ENCODE measurements around the gene MAP2K1.
"Not testable (repeated sequence)": the region's sequence is repeated elsewhere in the genome, so short reads cannot be mapped to it uniquely, and the experiment has no call there.

Gene MAP2K1

GRCh38 chr15:66387163-66388042 is 691 bp downstream of the MAP2K1 start:
- Mint-ChIP-seq H3K27me3 (no peaks in the 10 kb centered on the region), H3K9me3 (no peaks in the 10 kb centered on the region), H3K36me3 (ENCODE audit: low read depth) (peaks cover 50% of the 10 kb centered on the region), H3K4me3 (peak overlapping the region; percentile 96), H3K4me1 (ENCODE audit: low read depth) (peaks cover 62% of the 10 kb centered on the region), H3K27ac (peak overlapping the region; percentile 87)

GRCh38 chr15:66388043-66388363 is 1.3 kb downstream of the MAP2K1 start:
- peak overlapping the region; percentile 96 for H3K4me3 Mint-ChIP-seq
- H3K9me3 Mint-ChIP-seq = no peaks in the 10 kb centered on the region
- H3K4me1 Mint-ChIP-seq (ENCODE audit: low read depth) = peaks cover 67% of the 10 kb centered on the region
- no peaks in the 10 kb centered on the region for H3K27me3 Mint-ChIP-seq
- H3K27ac Mint-ChIP-seq = peak overlapping the region; percentile 87
- H3K36me3 Mint-ChIP-seq (ENCODE audit: low read depth) = peaks cover 50% of the 10 kb centered on the region

GRCh38 chr15:66388576-66388975 is 1.9 kb downstream of the MAP2K1 start:
- Mint-ChIP-seq H3K27ac (peak overlapping the region; percentile 42), H3K36me3 (ENCODE audit: low read depth) (peaks cover 53% of the 10 kb centered on the region), H3K27me3 (no peaks in the 10 kb centered on the region), H3K4me3 (peak overlapping the region; percentile 96), H3K4me1 (ENCODE audit: low read depth) (peaks cover 73% of the 10 kb centered on the region), H3K9me3 (no peaks in the 10 kb centered on the region)

GRCh38 chr15:66389098-66389858 is 2.6 kb downstream of the MAP2K1 start:
- Mint-ChIP-seq H3K36me3 (ENCODE audit: low read depth) (peaks cover 59% of the 10 kb centered on the region), H3K27me3 (no peaks in the 10 kb centered on the region), H3K4me3 (peak overlapping the region; percentile 96), H3K9me3 (no peaks in the 10 kb centered on the region), H3K27ac (peak overlapping the region; percentile 78), H3K4me1 (ENCODE audit: low read depth) (peaks cover 80% of the 10 kb centered on the region)

- Mint-ChIP-seq H3K4me3 (peak overlapping the region; percentile 96), H3K36me3 (ENCODE audit: low read depth) (peaks cover 62% of the 10 kb centered on the region), H3K27me3 (no peaks in the 10 kb centered on the region), H3K9me3 (no peaks in the 10 kb centered on the region), H3K27ac (peak overlapping the region; percentile 78), H3K4me1 (ENCODE audit: low read depth) (peaks cover 83% of the 10 kb centered on the region)
Measured at GRCh38 chr15:66389859-66390381, 3.2 kb downstream of the MAP2K1 start.

GRCh38 chr15:66390678-66391077 is 4.0 kb downstream of the MAP2K1 start:
- H3K4me1 Mint-ChIP-seq (ENCODE audit: low read depth) = peaks cover 86% of the 10 kb centered on the region
- peak overlapping the region; percentile 96 for H3K4me3 Mint-ChIP-seq
- H3K27me3 Mint-ChIP-seq = no peaks in the 10 kb centered on the region
- H3K9me3 Mint-ChIP-seq = no peaks in the 10 kb centered on the region
- H3K27ac Mint-ChIP-seq = peak overlapping the region; percentile 57
- peaks cover 64% of the 10 kb centered on the region for H3K36me3 Mint-ChIP-seq (ENCODE audit: low read depth)

GRCh38 chr15:66393037-66393436 is 6.3 kb downstream of the MAP2K1 start:
- H3K36me3 Mint-ChIP-seq (ENCODE audit: low read depth) = peaks cover 66% of the 10 kb centered on the region
- H3K4me3 Mint-ChIP-seq, H3K27me3 Mint-ChIP-seq, H3K9me3 Mint-ChIP-seq: not testable (repeated sequence)
- H3K27ac Mint-ChIP-seq = peak overlapping the region; percentile 22
- H3K4me1 Mint-ChIP-seq (ENCODE audit: low read depth) = peaks cover 86% of the 10 kb centered on the region

GRCh38 chr15:66394472-66394871 is 7.8 kb downstream of the MAP2K1 start:
- H3K4me1 Mint-ChIP-seq (ENCODE audit: low read depth) = peaks cover 76% of the 10 kb centered on the region
- no peaks in the 10 kb centered on the region for H3K9me3 Mint-ChIP-seq
- no peak overlapping the region for H3K4me3 Mint-ChIP-seq
- peaks cover 65% of the 10 kb centered on the region for H3K36me3 Mint-ChIP-seq (ENCODE audit: low read depth)
- no peak overlapping the region for H3K27ac Mint-ChIP-seq
- no peaks in the 10 kb centered on the region for H3K27me3 Mint-ChIP-seq

GRCh38 chr15:66394915-66395314 is 8.2 kb downstream of the MAP2K1 start:
- H3K4me1 Mint-ChIP-seq (ENCODE audit: low read depth) = peaks cover 74% of the 10 kb centered on the region
- no peaks in the 10 kb centered on the region for H3K9me3 Mint-ChIP-seq
- H3K27ac Mint-ChIP-seq = no peak overlapping the region
- no peaks in the 10 kb centered on the region for H3K27me3 Mint-ChIP-seq
- peaks cover 65% of the 10 kb centered on the region for H3K36me3 Mint-ChIP-seq (ENCODE audit: low read depth)
- no peak overlapping the region for H3K4me3 Mint-ChIP-seq

GRCh38 chr15:66399276-66399675 is 12.6 kb downstream of the MAP2K1 start:
- Mint-ChIP-seq H3K27ac (no peak overlapping the region), H3K36me3 (ENCODE audit: low read depth) (peaks cover 46% of the 10 kb centered on the region), H3K4me1 (ENCODE audit: low read depth) (peaks cover 75% of the 10 kb centered on the region), H3K27me3 (no peaks in the 10 kb centered on the region), H3K9me3 (no peaks in the 10 kb centered on the region), H3K4me3 (no peak overlapping the region)

- Mint-ChIP-seq H3K36me3 (ENCODE audit: low read depth) (peaks cover 44% of the 10 kb centered on the region), H3K9me3 (no peaks in the 10 kb centered on the region), H3K4me3 (no peak overlapping the region), H3K27me3 (no peaks in the 10 kb centered on the region), H3K27ac (no peak overlapping the region), H3K4me1 (ENCODE audit: low read depth) (peaks cover 71% of the 10 kb centered on the region)
Measured at GRCh38 chr15:66400351-66400774, 13.7 kb downstream of the MAP2K1 start.

GRCh38 chr15:66401130-66402021 is 14.7 kb downstream of the MAP2K1 start:
- Mint-ChIP-seq H3K27me3 (no peaks in the 10 kb centered on the region), H3K4me1 (ENCODE audit: low read depth) (peaks cover 70% of the 10 kb centered on the region), H3K4me3 (peak overlapping the region; percentile 62), H3K9me3 (no peaks in the 10 kb centered on the region), H3K36me3 (ENCODE audit: low read depth) (peaks cover 36% of the 10 kb centered on the region), H3K27ac (peak overlapping the region; percentile 67)

GRCh38 chr15:66402761-66403284 is 16.1 kb downstream of the MAP2K1 start:
- Mint-ChIP-seq H3K9me3 (no peaks in the 10 kb centered on the region), H3K4me1 (ENCODE audit: low read depth) (peaks cover 79% of the 10 kb centered on the region), H3K36me3 (ENCODE audit: low read depth) (peaks cover 33% of the 10 kb centered on the region), H3K4me3 (peak overlapping the region; percentile 38), H3K27ac (peak overlapping the region; percentile 67), H3K27me3 (no peaks in the 10 kb centered on the region)

GRCh38 chr15:66403323-66403722 is 16.6 kb downstream of the MAP2K1 start:
- peaks cover 84% of the 10 kb centered on the region for H3K4me1 Mint-ChIP-seq (ENCODE audit: low read depth)

More at GRCh38 chr15:66403323-66403722, 16.6 kb downstream of the MAP2K1 start:
- H3K4me3 Mint-ChIP-seq = no peak overlapping the region
- no peaks in the 10 kb centered on the region for H3K9me3 Mint-ChIP-seq
- H3K36me3 Mint-ChIP-seq (ENCODE audit: low read depth) = peaks cover 34% of the 10 kb centered on the region
- H3K27ac Mint-ChIP-seq = no peak overlapping the region
- H3K27me3 Mint-ChIP-seq = no peaks in the 10 kb centered on the region

Measured in stimulated activated naive CD8-positive, alpha-beta T cell treated with anti-CD3 and anti-CD28 coated beads, Interleukin-15, Interleukin-2, amounts not matched to agents 100 ng/mL and 50 ng/mL, for 24 hours (primary cell).